H9 (cell line): ENCODE measurements around the gene GSK3A. TPM values are rescaled to one million over a fixed set of nuclear protein-coding genes. Genes with fewer than 3 reads are reported as not detected.

Experiments
- DNase-seq: peaks from one replicate; pipeline ENCODE4 v3.0.0-alpha.2; 2017
- H2AFZ ChIP-seq: one replicate; pipeline ENCODE4 v1.6.1; 2013; ENCODE audit warnings: mild to moderate bottlenecking, low read length, control low read depth, moderate library complexity
- H2AK5ac ChIP-seq: 2 replicates; pipeline ENCODE4 v1.6.1; 2013; ENCODE audit warnings: low read length, control low read depth, mixed read lengths; ENCODE audit not compliant: insufficient read length
- H2BK120ac ChIP-seq: one replicate; pipeline ENCODE4 v1.6.1; 2013; ENCODE audit warnings: low read depth, mild to moderate bottlenecking, low read length, control low read depth, inconsistent platforms; ENCODE audit not compliant: poor library complexity, severe bottlenecking
- H2BK12ac ChIP-seq: 2 replicates; pipeline ENCODE4 v1.6.1; 2013; ENCODE audit warnings: low read length, control low read depth, mixed read lengths, low read depth; ENCODE audit not compliant: insufficient read length
- H2BK15ac ChIP-seq: 2 replicates; pipeline ENCODE4 v1.6.1; 2013; ENCODE audit warnings: low read depth, low read length, control low read depth
- H2BK20ac ChIP-seq: one replicate; pipeline ENCODE4 v1.6.1; 2013; ENCODE audit warnings: low read depth, mild to moderate bottlenecking, low read length, control low read depth, inconsistent platforms; ENCODE audit not compliant: poor library complexity, severe bottlenecking
- H2BK5ac ChIP-seq: 2 replicates; pipeline ENCODE4 v1.6.1; 2013; ENCODE audit warnings: low read length, control low read depth, mixed read lengths; ENCODE audit not compliant: insufficient read length
- H3K14ac ChIP-seq: 2 replicates; pipeline ENCODE4 v1.6.1; 2013; ENCODE audit warnings: low read length, control low read depth; ENCODE audit not compliant: insufficient read depth
- H3K18ac ChIP-seq: 2 replicates; pipeline ENCODE4 v1.6.1; 2013; ENCODE audit warnings: low read depth, mild to moderate bottlenecking, mixed read lengths, low read length, control low read depth; ENCODE audit not compliant: insufficient read length
- H3K23ac ChIP-seq: 2 replicates; pipeline ENCODE4 v1.6.1; 2013; ENCODE audit warnings: low read length, control low read depth, mixed read lengths, low read depth; ENCODE audit not compliant: insufficient read length
- H3K23me2 ChIP-seq: 2 replicates; pipeline ENCODE4 v1.6.1; 2013; ENCODE audit warnings: low read depth, mild to moderate bottlenecking, mixed read lengths, low read length, control low read depth; ENCODE audit not compliant: insufficient read length, poor library complexity, severe bottlenecking
- H3K27ac ChIP-seq: 2 replicates; pipeline ENCODE4 v1.5.1; 2013; ENCODE audit warnings: low read length, control low read depth, mixed read lengths, low read depth; ENCODE audit not compliant: insufficient read length
- H3K27me3 ChIP-seq: 2 replicates; pipeline ENCODE4 v1.6.1; 2013; ENCODE audit warnings: low read length, control low read depth, inconsistent platforms; ENCODE audit not compliant: insufficient read depth
- H3K4ac ChIP-seq: 2 replicates; pipeline ENCODE4 v1.6.1; 2013; ENCODE audit warnings: low read depth, mild to moderate bottlenecking, control low read depth, inconsistent platforms, low read length, moderate library complexity
- H3K4me1 ChIP-seq: 2 replicates; pipeline ENCODE4 v1.6.1; 2013; ENCODE audit warnings: low read length, control low read depth, inconsistent platforms; ENCODE audit not compliant: insufficient read depth
- H3K4me2 ChIP-seq: 2 replicates; pipeline ENCODE4 v1.6.1; 2013; ENCODE audit warnings: low read length, control low read depth, mixed read lengths; ENCODE audit not compliant: insufficient read length, insufficient read depth
- H3K56ac ChIP-seq: 2 replicates; pipeline ENCODE4 v1.6.1; 2013; ENCODE audit warnings: low read depth, mild to moderate bottlenecking, mixed read lengths, low read length, control low read depth; ENCODE audit not compliant: insufficient read length
- H3K79me1 ChIP-seq: 2 replicates; pipeline ENCODE4 v1.6.1; 2013; ENCODE audit warnings: low read depth, mild to moderate bottlenecking, moderate library complexity, low read length, control low read depth, inconsistent platforms; ENCODE audit not compliant: insufficient read depth, poor library complexity, severe bottlenecking
- H3K79me2 ChIP-seq: 2 replicates; pipeline ENCODE4 v1.6.1; 2013; ENCODE audit warnings: low read length, control low read depth, inconsistent platforms; ENCODE audit not compliant: insufficient read depth
- H3K9ac ChIP-seq: 2 replicates; pipeline ENCODE4 v1.6.1; 2013; ENCODE audit warnings: low read length, control low read depth, mixed read lengths; ENCODE audit not compliant: insufficient read length; ENCODE audit errors: extremely low read depth
- H3K9me3 ChIP-seq: one replicate; pipeline ENCODE4 v1.6.1; 2013; ENCODE audit warnings: low read depth, low read length, inconsistent platforms; ENCODE audit not compliant: control insufficient read depth
- H3T11ph ChIP-seq: one replicate; pipeline ENCODE4 v1.6.1; 2013; ENCODE audit warnings: mild to moderate bottlenecking, low read length, control low read depth, inconsistent platforms
- H4K20me1 ChIP-seq: one replicate; pipeline ENCODE4 v1.6.1; 2013; ENCODE audit not compliant: control insufficient read depth, insufficient read length, insufficient read depth
- H4K5ac ChIP-seq: 2 replicates; pipeline ENCODE4 v1.6.1; 2013; ENCODE audit warnings: low read depth, mild to moderate bottlenecking, mixed read lengths, low read length, control low read depth; ENCODE audit not compliant: insufficient read length
- H4K8ac ChIP-seq: replicated peaks from 2 replicates; pipeline ENCODE4 v1.6.1; 2013; ENCODE audit warnings: low read length, control low read depth, mixed read lengths, low read depth; ENCODE audit not compliant: insufficient read length
- H4K91ac ChIP-seq: 2 replicates; pipeline ENCODE4 v1.6.1; 2013; ENCODE audit warnings: low read depth, mild to moderate bottlenecking, moderate library complexity, mixed read lengths, low read length, control low read depth; ENCODE audit not compliant: insufficient read length
- H3K27ac Mint-ChIP-seq, 3 experiments: 2 replicates in 2 of 3; 3 replicates in 1 of 3; pipeline ENCODE4 v1.8.0; 2020 to 2021; ENCODE audit warnings: mixed read lengths in 3 of 3, mild to moderate bottlenecking in 1 of 3, moderate library complexity in 1 of 3
- H3K27me3 Mint-ChIP-seq: 2 replicates; pipeline ENCODE4 v1.8.0; 2021; ENCODE audit warnings: low read depth, mild to moderate bottlenecking, moderate library complexity, mixed read lengths
- H3K36me3 Mint-ChIP-seq, 3 experiments: 2 replicates in 2 of 3; 3 replicates in 1 of 3; pipeline ENCODE4 v1.8.0; 2020 to 2021; ENCODE audit warnings: low read depth in 3 of 3, mixed read lengths in 3 of 3; ENCODE audit not compliant: insufficient read depth in 1 of 3
- H3K4me1 Mint-ChIP-seq, 2 experiments: 2 replicates each; pipeline ENCODE4 v1.8.0; 2020; ENCODE audit warnings: mixed read lengths in 2 of 2
- H3K4me3 Mint-ChIP-seq, 2 experiments: 2 replicates in 1 of 2; 3 replicates in 1 of 2; pipeline ENCODE4 v1.8.0; 2020 to 2021; ENCODE audit warnings: mild to moderate bottlenecking in 2 of 2, mixed read lengths in 2 of 2, moderate library complexity in 1 of 2
- H3K9me3 Mint-ChIP-seq, 2 experiments: 2 replicates in 1 of 2; 3 replicates in 1 of 2; pipeline ENCODE4 v1.8.0; 2020; ENCODE audit warnings: mild to moderate bottlenecking in 2 of 2, mixed read lengths in 2 of 2, moderate library complexity in 1 of 2
- WGBS: extraction: QIAGEN DNeasy Blood & Tissue Kit; methylation state at CpG from one replicate; pipeline ENCODE4 v1.1.7; 2013; ENCODE audit warnings: missing lambda C conversion rate, low lambda C conversion rate, mixed read lengths; ENCODE audit not compliant: insufficient read length; ENCODE audit errors: extremely low coverage; 5-methylcytosine and 5-hydroxymethylcytosine counted together
- total RNA-seq: library from RNA; stranded (reverse); gene quantifications from 2 replicates; pipeline ENCODE4 v1.2.1, GENCODE V29; 2021
- TF ChIP-seq, protein P1 (sequence below): fragments of 200-600 bp; sonication (generic); conservative IDR thresholded peaks from 3 replicates; pipeline ENCODE4 v1.8.0; 2021; ENCODE audit warnings: antibody characterized with exemption, mild to moderate bottlenecking

The GSK3A gene
- total RNA-seq, 1 experiment from 2014 or later: 52.4 TPM

DNA sequence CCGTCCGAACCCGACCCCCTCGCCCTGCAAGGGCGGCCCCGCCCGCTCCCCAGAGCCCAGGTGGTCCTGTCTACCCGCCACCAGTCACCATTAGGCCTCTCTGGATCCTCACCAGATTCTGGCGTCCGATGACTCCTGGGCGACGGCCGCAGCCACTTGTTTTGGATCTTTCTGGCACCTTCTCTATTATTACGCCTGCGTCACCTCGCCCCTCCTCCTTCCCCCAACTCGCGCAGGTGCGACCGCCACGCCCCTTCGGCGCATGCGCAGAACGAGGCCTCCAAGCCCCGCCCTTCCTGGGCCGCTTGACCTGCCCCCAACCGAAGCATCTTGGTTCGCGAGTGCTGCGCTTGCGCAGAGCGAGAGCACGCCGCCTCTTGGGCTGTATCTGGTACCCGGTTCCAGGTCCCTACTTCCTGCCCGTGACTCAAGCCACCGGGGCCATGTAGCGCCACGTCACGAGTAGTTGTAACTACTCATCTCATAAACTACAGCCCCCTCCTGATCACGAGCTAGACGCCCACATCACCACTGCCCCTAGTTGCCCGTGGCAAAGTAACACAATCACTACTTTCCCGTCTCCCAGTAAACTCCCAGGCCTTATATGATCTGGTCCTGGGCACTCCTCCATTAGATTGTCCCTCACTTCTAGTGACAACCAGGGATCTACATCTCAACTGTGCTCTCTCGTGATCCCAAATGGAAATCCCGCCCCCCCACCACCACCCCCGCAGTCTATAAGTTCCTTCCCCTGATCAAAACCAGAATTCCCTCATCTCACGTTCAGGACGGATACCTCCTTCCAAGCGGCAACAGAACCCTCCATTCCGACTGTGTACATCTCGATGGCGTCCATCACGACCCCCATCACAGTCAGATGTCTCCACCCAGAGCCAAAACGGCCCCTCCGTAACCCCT, 24.6 kb downstream of the GSK3A start, which contains the start of gene DEDD2:
TSS of gene DEDD2 (minus strand) at position 158 of the 918 bp plus-strand sequence. CDS start 670 bp downstream, outside the sequence.
- no peak within 1 kb of the TSS for H2BK120ac ChIP-seq
- no peaks in the 10 kb centered on the region for H4K20me1 ChIP-seq
- H3K4ac ChIP-seq: no peak within 1 kb of the TSS
- peak within 1 kb of the TSS; percentile 55 for H3K18ac ChIP-seq
- peaks cover 13% of the 10 kb centered on the region for H3K79me1 ChIP-seq
- H2BK15ac ChIP-seq: no peak within 1 kb of the TSS
- no peak within 1 kb of the TSS for H3K23ac ChIP-seq
- H3K9ac ChIP-seq: peak within 1 kb of the TSS; percentile 27
- no peak within 1 kb of the TSS for H2AK5ac ChIP-seq
- H3K4me1 ChIP-seq: no peaks in the 10 kb centered on the region
- H4K5ac ChIP-seq: no peak within 1 kb of the TSS
- no peak within 1 kb of the TSS for H3K56ac ChIP-seq
- H3K23me2 ChIP-seq: peaks cover 13% of the 10 kb centered on the region
- peak within 1 kb of the TSS; percentile 77 for H3K14ac ChIP-seq
- Mint-ChIP-seq H3K36me3 (peaks cover 23 to 39% (median 37%) of the 10 kb centered on the region in 3 experiments), H3K27ac (peak within 1 kb of the TSS; percentile 93 to 98 (median 94)), H3K27me3 (no peaks in the 10 kb centered on the region; the same call in none of the 2 replicates), H3K4me3 (peak within 1 kb of the TSS; percentile 92 to 99), H3K4me1 (peaks cover 31 to 44% of the 10 kb centered on the region in 2 experiments), H3K9me3 (no peaks in the 10 kb centered on the region; a peak in 1 of 5 replicates)
- H3K27me3 ChIP-seq: no peaks in the 10 kb centered on the region
- peaks cover 13% of the 10 kb centered on the region; the same call in 1 of the 2 replicates for H3K79me2 ChIP-seq
- H2AFZ ChIP-seq: no peak within 1 kb of the TSS
- H2BK20ac ChIP-seq: no peak within 1 kb of the TSS
- peak within 1 kb of the TSS; percentile 79 for H3K4me2 ChIP-seq
- H4K8ac ChIP-seq: no peak within 1 kb of the TSS
- TF ChIP-seq, protein P1, sequence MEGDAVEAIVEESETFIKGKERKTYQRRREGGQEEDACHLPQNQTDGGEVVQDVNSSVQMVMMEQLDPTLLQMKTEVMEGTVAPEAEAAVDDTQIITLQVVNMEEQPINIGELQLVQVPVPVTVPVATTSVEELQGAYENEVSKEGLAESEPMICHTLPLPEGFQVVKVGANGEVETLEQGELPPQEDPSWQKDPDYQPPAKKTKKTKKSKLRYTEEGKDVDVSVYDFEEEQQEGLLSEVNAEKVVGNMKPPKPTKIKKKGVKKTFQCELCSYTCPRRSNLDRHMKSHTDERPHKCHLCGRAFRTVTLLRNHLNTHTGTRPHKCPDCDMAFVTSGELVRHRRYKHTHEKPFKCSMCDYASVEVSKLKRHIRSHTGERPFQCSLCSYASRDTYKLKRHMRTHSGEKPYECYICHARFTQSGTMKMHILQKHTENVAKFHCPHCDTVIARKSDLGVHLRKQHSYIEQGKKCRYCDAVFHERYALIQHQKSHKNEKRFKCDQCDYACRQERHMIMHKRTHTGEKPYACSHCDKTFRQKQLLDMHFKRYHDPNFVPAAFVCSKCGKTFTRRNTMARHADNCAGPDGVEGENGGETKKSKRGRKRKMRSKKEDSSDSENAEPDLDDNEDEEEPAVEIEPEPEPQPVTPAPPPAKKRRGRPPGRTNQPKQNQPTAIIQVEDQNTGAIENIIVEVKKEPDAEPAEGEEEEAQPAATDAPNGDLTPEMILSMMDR: no peak
- WGBS: no CpG with 5 or more reads among the region's 57 CpGs
- no peak within 1 kb of the TSS for H3T11ph ChIP-seq
- H2BK5ac ChIP-seq: no peak within 1 kb of the TSS
- DNase-seq: peak; percentile 97
- no peak within 1 kb of the TSS for H2BK12ac ChIP-seq
- no peak within 1 kb of the TSS for H3K27ac ChIP-seq
- H3K9me3 ChIP-seq: no peaks in the 10 kb centered on the region
- H4K91ac ChIP-seq: no peak within 1 kb of the TSS
